Breast epithelium (tissue), 4 donors: ENCODE results near the gene PRPH2. TPM values are rescaled to one million over a fixed set of nuclear protein-coding genes. Genes with fewer than 3 reads are reported as not detected.

Experiments used
- DNase-seq, 2 donors: peaks; one replicate each; pipeline ENCODE4 v3.0.0-alpha.2; 2019; ENCODE audit warnings: low spot score in 2 of 2
- H3K27ac ChIP-seq, 2 donors: fragments of 200-600 bp; sonication (generic) in 1 of 2; one replicate each; pipeline ENCODE4 v1.5.1; 2016 to 2019; ENCODE audit warnings: mild to moderate bottlenecking in 1 of 2
- H3K27me3 ChIP-seq, 2 donors: fragments of 200-600 bp; sonication (generic) in 1 of 2; one replicate each; pipeline versions ENCODE4 v1.5.1 to v1.6.0; 2017 to 2019; ENCODE audit warnings: control low read depth in 1 of 2, mild to moderate bottlenecking in 1 of 2
- H3K36me3 ChIP-seq: fragments of 200-600 bp; one replicate; pipeline ENCODE4 v1.5.1; 2019
- H3K4me1 ChIP-seq, 2 donors: fragments of 200-600 bp; sonication (generic); one replicate each; pipeline ENCODE4 v1.5.1; 2016 to 2019; ENCODE audit warnings: control low read depth in 1 of 2
- H3K4me3 ChIP-seq, 3 donors: fragments of 200-600 bp; sonication (generic); 1 replicate in 2 of 3; 2 replicates in 1 of 3; pipeline ENCODE4 v1.5.1; 2016 to 2019; ENCODE audit warnings: mild to moderate bottlenecking in 3 of 3, moderate library complexity in 2 of 3
- H3K9me3 ChIP-seq, 2 donors: fragments of 200-600 bp; sonication (generic) in 1 of 2; one replicate each; pipeline ENCODE4 v1.5.1; 2016 to 2019; ENCODE audit warnings: control low read depth in 1 of 2
- CTCF ChIP-seq, 3 donors: fragments of 450-650 bp; IDR thresholded peaks; one replicate each; pipeline ENCODE4 v1.5.1; 2016 to 2017; ENCODE audit warnings: antibody characterized with exemption in 3 of 3, mild to moderate bottlenecking in 3 of 3, moderate library complexity in 3 of 3
- POLR2A ChIP-seq: fragments of 450-650 bp; IDR thresholded peaks from one replicate; pipeline ENCODE4 v1.6.1; 2016; ENCODE audit warnings: antibody characterized with exemption, mild to moderate bottlenecking, moderate library complexity
- POLR2AphosphoS5 ChIP-seq, 3 donors: sonication (generic); formaldehyde crosslinking; IDR thresholded peaks; one replicate each; pipeline ENCODE4 v1.6.1; 2017; ENCODE audit warnings: antibody characterized with exemption in 3 of 3
- intact Hi-C: fragments of 100-400 bp; cut with DNase I; formaldehyde crosslinking; loops from one replicate; pipeline ENCODE4 v1.15.1; 2023; ENCODE audit warnings: low total_unique reads
- total RNA-seq, 3 donors: library from RNA; depleted of rRNA; stranded (reverse); fragments of >200 nt; gene quantifications; one replicate each; pipeline ENCODE4 v1.1.0, GENCODE V29; 2016

PRPH2 gene
- total RNA-seq, 3 donors from 2014 or later = 0.32 to 0.59 TPM; not detected in 1

GRCh38 chr6:42727087-42727611, 4.8 kb upstream of the PRPH2 start:
- DNase-seq = peak in 1 of 2 donors; percentile 33
- Histone ChIP-seq H3K27me3 (no peaks in the 10 kb centered on the region), H3K36me3 (no peaks in the 10 kb centered on the region), H3K27ac (peak overlapping the region; percentile 81 to 83), H3K4me1 (no peaks in the 10 kb centered on the region), H3K9me3 (no peaks in the 10 kb centered on the region), H3K4me3 (peak overlapping the region; percentile 54 to 73 (median 61))
- intact Hi-C loops = no loop called here
- TF ChIP-seq POLR2A = no peak
- TF ChIP-seq POLR2AphosphoS5 (IDR thresholded peaks at IDR 0.05) = no peak
- TF ChIP-seq CTCF (IDR thresholded peaks at IDR 0.05) = no peak

GRCh38 chr6:42726485-42727086, 4.2 kb upstream of the PRPH2 start:
- TF ChIP-seq CTCF (IDR thresholded peaks at IDR 0.05) = peak; percentile 95 to 97 (median 96)
- peak in 1 of 3 donors; percentile 31 for TF ChIP-seq POLR2AphosphoS5 (IDR thresholded peaks at IDR 0.05)
- TF ChIP-seq POLR2A = no peak
- no peaks in the 10 kb centered on the region for H3K36me3 ChIP-seq
- intact Hi-C loops = no loop called here
- peak overlapping the region; percentile 81 to 83 for H3K27ac ChIP-seq
- no peaks in the 10 kb centered on the region for H3K27me3 ChIP-seq
- peak in 1 of 2 donors; percentile 76 for DNase-seq
- H3K4me1 ChIP-seq = no peaks in the 10 kb centered on the region
- H3K9me3 ChIP-seq = no peaks in the 10 kb centered on the region
- peak overlapping the region; percentile 54 to 73 (median 61) for H3K4me3 ChIP-seq

- intact Hi-C loops = no loop called here
- TF ChIP-seq POLR2A (no peak), CTCF (IDR thresholded peaks at IDR 0.05) (no peak), POLR2AphosphoS5 (IDR thresholded peaks at IDR 0.05) (no peak)
- H3K27ac ChIP-seq = peak overlapping the region; percentile 22 to 81
These were observed 3.6 kb upstream of the PRPH2 start for GRCh38 chr6:42726026-42726425.

GRCh38 chr6:42724825-42725224, 2.4 kb upstream of the PRPH2 start:
- no peak overlapping the region for H3K4me3 ChIP-seq
- TF ChIP-seq CTCF (IDR thresholded peaks at IDR 0.05) (no peak), POLR2AphosphoS5 (IDR thresholded peaks at IDR 0.05) (no peak), POLR2A (no peak)
- H3K36me3 ChIP-seq = no peaks in the 10 kb centered on the region
- no peaks in the 10 kb centered on the region for H3K27me3 ChIP-seq
- no peaks in the 10 kb centered on the region for H3K4me1 ChIP-seq
- H3K27ac ChIP-seq = no peak overlapping the region
- no peaks in the 10 kb centered on the region for H3K9me3 ChIP-seq
- intact Hi-C loops = no loop called here
- DNase-seq = no peak

More at GRCh38 chr6:42726026-42726425, 3.6 kb upstream of the PRPH2 start:
- DNase-seq = no peak
- Histone ChIP-seq H3K4me3 (peak overlapping the region in 2 of 3 donors; percentile 54 to 61), H3K36me3 (no peaks in the 10 kb centered on the region), H3K27me3 (no peaks in the 10 kb centered on the region), H3K4me1 (no peaks in the 10 kb centered on the region), H3K9me3 (no peaks in the 10 kb centered on the region)

- Histone ChIP-seq H3K27ac (no peak overlapping the region), H3K9me3 (no peaks in the 10 kb centered on the region), H3K27me3 (no peaks in the 10 kb centered on the region), H3K36me3 (no peaks in the 10 kb centered on the region), H3K4me3 (no peak overlapping the region), H3K4me1 (no peaks in the 10 kb centered on the region)
- no peak for DNase-seq
- TF ChIP-seq POLR2AphosphoS5 (IDR thresholded peaks at IDR 0.05) (no peak), POLR2A (no peak), CTCF (IDR thresholded peaks at IDR 0.05) (no peak)
- intact Hi-C loops = no loop called here
These were observed 1.7 kb downstream of the PRPH2 start for GRCh38 chr6:42720739-42721138.
